Panc1 (cell line): ENCODE measurements around the gene EPHB2. TPM values are rescaled to one million over a fixed set of nuclear protein-coding genes. Genes with fewer than 3 reads are reported as not detected.

Experiments used
- ATAC-seq: fragments of 200-7000 bp; cut with Tn5 transposase; 2 replicates; pipeline ENCODE4 v1.9.1; 2020; ENCODE audit warnings: mild to moderate bottlenecking, moderate library complexity
- BruUV-seq: library from RNA; stranded (reverse); fragments of 400-500 nt; replicated peaks from 2 replicates; lab custom pipeline; 2021; lab: Mats Ljungman, UMichigan
- CTCF ChIA-PET: fragments of 300-600 bp; sonication (Branson Sonifier 250); formaldehyde crosslinking; loops from one replicate; lab custom pipeline; 2022; ENCODE audit warnings: antibody characterized with exemption; lab: Charles Lee
- POLR2A ChIA-PET: fragments of 300-600 bp; sonication (Branson Sonifier 250); formaldehyde crosslinking; loops from one replicate; lab custom pipeline; 2022; ENCODE audit warnings: antibody characterized with exemption; lab: Charles Lee
- DNase-seq: peaks from one replicate; pipeline ENCODE4 v3.0.0-alpha.2; 2010; ENCODE audit warnings: low read depth, low spot score
- H3K27ac ChIP-seq: 2 replicates; pipeline ENCODE4 v1.5.1; 2011; ENCODE audit warnings: mild to moderate bottlenecking, low read length, inconsistent platforms
- H3K27me3 ChIP-seq: fragments of 200-500 bp; sonication (Bioruptor generic); 2 replicates; pipeline ENCODE4 v1.6.0; 2014; ENCODE audit warnings: low read length, inconsistent platforms; ENCODE audit not compliant: control insufficient read depth, insufficient read depth
- H3K36me3 ChIP-seq: fragments of 200-500 bp; sonication (Bioruptor generic); 2 replicates; pipeline ENCODE4 v1.5.1; 2014; ENCODE audit warnings: inconsistent platforms, mild to moderate bottlenecking, low read length, moderate library complexity; ENCODE audit not compliant: control insufficient read depth, insufficient read depth
- H3K4me1 ChIP-seq: 2 replicates; pipeline ENCODE4 v1.5.1; 2011; ENCODE audit warnings: inconsistent platforms, mild to moderate bottlenecking, low read length, moderate library complexity; ENCODE audit not compliant: control insufficient read depth, insufficient read depth
- H3K4me3 ChIP-seq, 2 experiments: 2 replicates each; pipeline ENCODE4 v1.5.1; 2011 to 2012; ENCODE audit warnings: low read depth in 2 of 2, low read length in 2 of 2, mild to moderate bottlenecking in 2 of 2, inconsistent platforms in 1 of 2, moderate library complexity in 1 of 2
- H3K9me3 ChIP-seq: fragments of 200-500 bp; sonication (Bioruptor generic); 2 replicates; pipeline ENCODE4 v1.5.1; 2014; ENCODE audit warnings: low read depth, mild to moderate bottlenecking, inconsistent platforms, low read length, moderate library complexity; ENCODE audit not compliant: control insufficient read depth, insufficient read depth
- CTCF ChIP-seq: fragments of 450-650 bp; IDR thresholded peaks from 2 replicates; pipeline ENCODE4 v1.5.1; 2017; ENCODE audit warnings: mild to moderate bottlenecking
- POLR2AphosphoS5 ChIP-seq: IDR thresholded peaks from 2 replicates; pipeline ENCODE4 v1.6.1; 2012; ENCODE audit warnings: mild to moderate bottlenecking, low read depth, low read length, moderate library complexity
- REST ChIP-seq, 2 experiments: IDR thresholded peaks; 2 replicates each; pipeline ENCODE4 v1.6.1; 2011 to 2012; ENCODE audit warnings: low read depth in 2 of 2, control low read depth in 1 of 2, low read length in 1 of 2, mild to moderate bottlenecking in 1 of 2, moderate library complexity in 1 of 2; ENCODE audit not compliant: insufficient read depth in 1 of 2
- SIN3A ChIP-seq: IDR thresholded peaks from 2 replicates; pipeline ENCODE4 v1.6.1; 2012; ENCODE audit warnings: low read depth, mild to moderate bottlenecking, low read length, moderate library complexity, borderline replicate concordance; ENCODE audit not compliant: insufficient read depth
- TCF7L2 ChIP-seq: IDR thresholded peaks from 2 replicates; pipeline ENCODE4 v1.6.1; 2011; ENCODE audit warnings: mild to moderate bottlenecking, low read depth, low read length, inconsistent platforms
- in situ Hi-C: cut with HindIII; loops from 2 replicates; pipeline ENCODE4 v1.10.0; 2016; ENCODE audit warnings: low sequenced_read_pairs, low pct_unique_long_range_greater_than_20kb
- intact Hi-C: fragments of 100-400 bp; cut with micrococcal nuclease; formaldehyde crosslinking; loops from one replicate; pipeline ENCODE4 v1.10.0; 2022; ENCODE audit not compliant: unreplicated experiment
- total RNA-seq: library from RNA; stranded (reverse); gene quantifications from one replicate; pipeline ENCODE4 v1.2.1, GENCODE V29; 2021; ENCODE audit not compliant: unreplicated experiment

Gene EPHB2
- total RNA-seq, 1 experiment from 2014 or later = 29.0 TPM

- intact Hi-C loops (no loop called here), in situ Hi-C loops (no loop called here)
- ChIA-PET CTCF (no interaction called here), POLR2A (no interaction called here)
- BruUV-seq = no TSS peak
- Histone ChIP-seq H3K27ac (no peak overlapping the region), H3K4me3 (no peak overlapping the region), H3K36me3 (no peaks in the 10 kb centered on the region), H3K9me3 (no peaks in the 10 kb centered on the region), H3K27me3 (no peaks in the 10 kb centered on the region), H3K4me1 (no peaks in the 10 kb centered on the region)
- TF ChIP-seq CTCF (no peak), TCF7L2 (no peak), SIN3A (no peak), REST (IDR thresholded peaks at IDR 0.05; ENCODE audit: insufficient read depth in 1 of 2, low read depth in 2 of 2, low read length in 1 of 2) (no peak), POLR2AphosphoS5 (no peak)
- DNase-seq (no peak), ATAC-seq (no peak)
These were observed 93.2 kb downstream of the EPHB2 start for GRCh38 chr1:22803833-22804232.

- Histone ChIP-seq H3K9me3 (no peaks in the 10 kb centered on the region), H3K36me3 (no peaks in the 10 kb centered on the region), H3K4me3 (no peak overlapping the region), H3K27me3 (no peaks in the 10 kb centered on the region), H3K27ac (no peak overlapping the region), H3K4me1 (no peaks in the 10 kb centered on the region)
- no TSS peak for BruUV-seq
- DNase-seq = no peak
- intact Hi-C loops (no loop called here), in situ Hi-C loops (no loop called here)
- TF ChIP-seq SIN3A (no peak), CTCF (no peak), REST (IDR thresholded peaks at IDR 0.05; ENCODE audit: insufficient read depth in 1 of 2, low read depth in 2 of 2, low read length in 1 of 2) (no peak), POLR2AphosphoS5 (no peak), TCF7L2 (no peak)
- ChIA-PET POLR2A (no interaction called here), CTCF (no interaction called here)
- no peak for ATAC-seq
These were observed 93.8 kb downstream of the EPHB2 start for GRCh38 chr1:22804406-22804805.
